ENCODE results near the gene MTRR.
"Not testable (repeated sequence)": the region's sequence is repeated elsewhere in the genome, so short reads cannot be mapped to it uniquely, and the experiment has no call there.

The MTRR gene

DNA sequence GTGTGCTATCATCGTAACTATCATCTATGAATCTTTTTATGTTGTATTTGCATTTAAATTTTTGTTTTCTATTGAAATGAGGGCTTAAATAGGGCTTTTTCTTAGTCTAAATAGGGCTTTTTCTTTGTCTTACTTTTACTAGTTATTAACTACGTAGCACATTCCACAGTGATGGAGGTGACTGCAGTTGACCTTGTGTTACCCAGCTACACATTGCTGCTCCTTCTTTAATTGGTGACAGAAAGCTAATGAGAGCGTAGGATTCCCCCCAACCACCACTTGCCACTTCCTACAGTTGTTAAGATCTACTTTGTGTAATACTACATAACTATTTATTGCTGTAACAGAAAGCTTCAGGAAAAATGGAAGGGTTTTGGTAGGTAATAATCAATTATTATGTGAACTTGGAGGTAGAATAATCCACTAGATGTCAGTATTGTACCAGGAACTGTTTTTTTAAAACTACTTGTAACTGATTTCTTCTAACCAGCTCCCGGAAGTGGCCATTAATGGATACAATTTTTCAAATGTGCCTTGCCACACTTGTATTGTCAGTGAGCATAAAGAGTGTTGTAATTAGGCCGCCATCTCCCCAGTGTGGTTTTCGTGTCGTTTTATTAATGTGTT, 18.0 kb downstream of the MTRR start:
- in situ Hi-C loops (cut with HindIII; ENCODE audit: low sequenced_read_pairs) = no loop called here

DNA sequence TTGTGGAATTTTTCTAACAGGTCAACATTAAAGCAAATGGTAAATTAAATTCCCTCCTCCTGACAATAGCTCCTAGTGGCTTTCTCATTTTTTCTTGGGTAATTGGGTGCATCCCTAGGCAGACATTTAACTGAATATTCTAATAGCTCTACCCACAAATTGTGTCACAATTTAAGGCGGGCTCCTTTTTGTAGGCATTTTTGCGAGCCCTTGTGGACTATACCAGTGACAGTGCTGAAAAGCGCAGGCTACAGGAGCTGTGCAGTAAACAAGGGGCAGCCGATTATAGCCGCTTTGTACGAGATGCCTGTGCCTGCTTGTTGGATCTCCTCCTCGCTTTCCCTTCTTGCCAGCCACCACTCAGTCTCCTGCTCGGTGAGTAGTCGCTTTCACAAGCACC, 20.0 kb downstream of the MTRR start:
- in situ Hi-C loops (cut with HindIII; ENCODE audit: low sequenced_read_pairs) = no loop called here

DNA sequence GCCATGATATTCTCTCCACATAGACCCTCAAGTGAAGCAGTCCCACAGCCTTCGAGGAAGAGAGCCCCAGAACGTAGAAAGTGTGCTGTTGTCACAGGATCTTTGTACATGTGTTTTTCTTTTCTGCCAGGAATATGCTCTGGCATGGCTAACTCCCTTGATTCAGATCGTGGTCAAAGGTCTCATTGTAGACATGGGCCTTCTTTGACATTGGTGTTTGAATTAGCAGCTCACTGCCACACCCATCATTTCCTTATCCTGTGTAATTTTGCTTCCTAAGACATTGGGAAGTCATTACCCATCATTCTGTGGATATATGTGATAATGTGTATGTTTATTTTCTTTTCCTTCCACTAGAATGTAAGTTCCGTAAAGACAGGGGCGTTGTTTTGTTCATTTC, 25.5 kb downstream of the MTRR start:
- in situ Hi-C loops (cut with HindIII; ENCODE audit: low sequenced_read_pairs) = no loop called here

DNA sequence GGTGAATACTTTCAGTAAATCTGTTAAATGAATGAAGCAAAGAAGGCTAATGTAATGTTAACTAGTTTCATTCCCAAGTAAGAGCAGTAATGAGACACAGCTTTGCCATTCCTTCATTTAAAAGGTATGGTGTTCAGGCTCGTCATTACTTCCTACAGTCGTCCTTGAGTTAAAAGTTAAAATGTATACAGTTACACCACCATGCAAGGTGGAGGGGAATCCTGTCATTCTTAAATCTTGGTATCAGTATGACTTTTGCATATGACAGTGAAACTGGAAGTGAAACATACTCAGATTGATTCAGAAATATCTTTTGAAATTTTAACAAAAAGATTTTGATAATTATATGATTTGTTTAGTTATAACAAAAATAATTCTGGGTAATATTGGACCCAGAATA, 25.9 kb downstream of the MTRR start:
- in situ Hi-C loops (cut with HindIII; ENCODE audit: low sequenced_read_pairs) = no loop called here

DNA sequence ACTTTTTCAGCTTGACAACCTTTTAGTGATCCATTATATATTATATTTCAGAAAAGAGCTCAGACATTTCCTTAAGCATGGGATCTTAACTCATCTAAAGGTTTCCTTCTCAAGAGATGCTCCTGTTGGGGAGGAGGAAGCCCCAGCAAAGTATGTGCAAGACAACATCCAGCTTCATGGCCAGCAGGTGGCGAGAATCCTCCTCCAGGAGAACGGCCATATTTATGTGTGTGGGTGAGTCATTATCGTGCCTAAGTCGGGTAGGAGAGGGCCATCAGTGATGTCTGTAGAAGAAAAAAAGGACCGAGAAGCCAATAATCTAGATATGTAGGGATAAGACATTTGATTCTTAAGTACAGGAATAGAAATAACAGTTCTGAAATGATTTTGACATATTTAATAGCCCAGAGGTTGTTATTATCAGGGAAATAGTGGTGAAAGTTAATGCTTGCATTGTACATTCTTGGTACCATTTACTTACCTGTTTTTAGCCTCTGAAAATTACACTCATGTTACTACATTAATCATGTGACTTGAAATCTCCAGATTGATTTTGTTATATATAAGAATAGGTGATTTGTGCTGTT, 28.2 kb downstream of the MTRR start:
- in situ Hi-C loops (cut with HindIII; ENCODE audit: low sequenced_read_pairs) = no loop called here

DNA sequence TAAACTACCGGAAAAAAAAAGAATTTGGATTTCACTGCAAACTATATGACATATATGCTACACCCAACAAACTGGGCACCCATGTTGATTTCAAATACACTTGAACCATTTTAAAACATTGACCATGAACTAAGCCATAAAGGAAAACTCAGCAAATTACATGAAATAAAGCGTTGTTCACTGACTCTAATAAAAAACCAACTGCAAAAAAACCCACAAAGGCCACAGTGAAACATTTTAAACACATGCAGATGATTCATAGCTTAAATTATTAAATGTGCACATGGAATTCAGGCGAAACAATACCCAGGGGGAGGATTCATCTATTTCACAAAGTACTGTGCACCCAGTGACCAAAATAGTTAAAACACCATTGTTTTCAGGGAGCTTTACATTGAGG, 33.3 kb downstream of the MTRR start:
- in situ Hi-C loops (cut with HindIII; ENCODE audit: low sequenced_read_pairs) = no loop called here

DNA sequence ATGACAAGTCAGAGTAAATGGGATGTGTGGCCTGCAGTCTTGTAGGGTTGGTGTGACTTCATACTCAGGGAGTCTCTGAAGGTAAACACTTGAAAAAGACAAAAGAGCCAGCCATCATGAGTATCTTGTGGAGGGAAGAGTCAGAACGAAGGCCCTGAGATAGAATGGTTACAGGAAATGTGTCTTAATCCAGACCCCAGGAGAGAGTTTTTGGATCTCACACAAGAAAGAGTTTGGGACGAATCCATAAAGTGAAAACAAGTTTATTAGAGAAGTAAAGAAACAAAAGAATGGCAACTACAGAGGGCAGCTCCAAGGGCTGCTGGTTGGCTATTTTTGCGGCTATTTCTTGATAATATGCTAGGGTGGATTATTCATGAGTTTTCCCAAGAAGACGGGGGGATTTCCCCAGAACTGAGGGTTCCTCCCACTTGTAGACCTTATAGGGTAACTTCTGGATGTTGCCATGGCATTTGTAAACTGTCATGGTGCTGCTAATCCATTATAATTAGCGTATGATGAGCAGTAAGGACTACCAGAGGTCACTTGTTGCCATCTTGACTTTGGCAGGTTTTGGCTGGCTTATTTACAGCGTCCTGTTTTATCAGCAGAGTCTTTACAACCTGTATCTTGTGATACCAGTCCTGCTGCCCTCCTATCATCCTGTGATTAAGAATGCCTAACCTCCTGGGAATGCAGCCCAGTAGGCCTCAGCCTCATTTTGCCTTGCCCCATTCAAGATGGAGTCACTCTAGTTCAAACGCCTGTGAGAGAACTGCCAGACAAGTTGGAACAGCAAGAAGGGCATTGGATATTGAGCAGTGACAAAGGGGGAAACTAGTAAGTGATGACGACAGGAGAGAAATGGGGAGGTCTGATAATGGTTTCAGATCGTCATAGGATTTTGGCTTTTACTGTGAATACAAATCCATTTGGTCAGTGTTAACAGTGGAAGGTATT, 34.0 kb downstream of the MTRR start:
- in situ Hi-C loops (cut with HindIII; ENCODE audit: low sequenced_read_pairs) = no loop called here

DNA sequence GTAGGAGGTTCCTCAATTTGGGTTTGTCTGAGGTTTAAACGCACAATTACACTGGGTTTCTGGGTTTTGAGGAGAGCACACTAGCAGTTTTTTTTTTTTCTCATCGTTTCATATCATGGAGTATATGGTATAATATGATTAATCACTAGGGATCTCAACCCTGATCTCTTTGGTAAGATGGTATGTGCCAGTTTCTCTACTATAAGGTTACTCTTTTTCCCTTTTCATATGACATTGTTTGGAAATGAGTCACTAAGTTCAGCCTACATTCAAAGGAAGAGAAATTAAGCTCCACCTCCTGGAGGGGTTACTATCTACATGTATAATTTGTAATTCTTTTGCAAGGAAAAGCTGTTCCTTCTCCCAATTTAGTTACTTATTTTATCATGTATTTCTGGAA, 35.2 kb downstream of the MTRR start:
- in situ Hi-C loops (cut with HindIII; ENCODE audit: low sequenced_read_pairs) = no loop called here

DNA sequence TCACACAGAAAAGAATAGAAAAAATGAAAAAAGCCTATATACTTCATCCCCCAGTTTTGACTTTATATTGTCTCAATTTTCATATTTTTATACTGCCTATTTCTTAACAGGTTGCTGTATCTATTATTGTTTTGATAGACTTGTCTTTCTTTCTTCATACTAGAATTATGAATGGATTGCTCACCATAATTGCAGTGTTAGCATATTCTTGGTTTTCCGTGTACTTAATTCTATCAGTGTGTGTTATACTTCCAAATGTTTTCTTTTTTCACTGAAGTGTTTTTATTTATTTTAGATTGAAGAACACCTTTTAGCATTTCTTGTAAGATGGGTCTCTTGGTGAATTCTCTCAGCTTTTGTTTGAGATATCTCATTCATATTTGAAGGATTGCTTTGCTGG, 38.7 kb downstream of the MTRR start:
- in situ Hi-C loops (cut with HindIII; ENCODE audit: low sequenced_read_pairs) = no loop called here

DNA sequence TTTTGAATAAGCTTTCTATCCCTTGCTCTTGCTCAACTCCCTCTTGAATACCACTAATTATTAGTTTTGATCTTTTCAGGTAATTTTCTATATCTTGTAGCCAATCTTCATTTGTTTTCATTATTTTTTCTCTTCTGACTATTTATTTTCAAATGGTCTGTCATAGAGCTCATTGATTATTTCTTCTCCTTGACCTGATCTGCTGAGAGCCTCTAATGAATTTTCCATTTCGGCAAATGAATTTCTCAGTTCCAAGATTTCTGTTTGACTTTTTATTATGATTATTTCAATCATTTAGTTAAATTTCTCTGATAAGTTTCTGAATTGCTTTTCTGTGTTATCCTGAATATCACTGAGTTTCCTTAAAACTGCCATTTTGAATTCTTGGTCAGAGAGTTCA, 39.4 kb downstream of the MTRR start:
- in situ Hi-C loops (cut with HindIII; ENCODE audit: low sequenced_read_pairs) = no loop called here

DNA sequence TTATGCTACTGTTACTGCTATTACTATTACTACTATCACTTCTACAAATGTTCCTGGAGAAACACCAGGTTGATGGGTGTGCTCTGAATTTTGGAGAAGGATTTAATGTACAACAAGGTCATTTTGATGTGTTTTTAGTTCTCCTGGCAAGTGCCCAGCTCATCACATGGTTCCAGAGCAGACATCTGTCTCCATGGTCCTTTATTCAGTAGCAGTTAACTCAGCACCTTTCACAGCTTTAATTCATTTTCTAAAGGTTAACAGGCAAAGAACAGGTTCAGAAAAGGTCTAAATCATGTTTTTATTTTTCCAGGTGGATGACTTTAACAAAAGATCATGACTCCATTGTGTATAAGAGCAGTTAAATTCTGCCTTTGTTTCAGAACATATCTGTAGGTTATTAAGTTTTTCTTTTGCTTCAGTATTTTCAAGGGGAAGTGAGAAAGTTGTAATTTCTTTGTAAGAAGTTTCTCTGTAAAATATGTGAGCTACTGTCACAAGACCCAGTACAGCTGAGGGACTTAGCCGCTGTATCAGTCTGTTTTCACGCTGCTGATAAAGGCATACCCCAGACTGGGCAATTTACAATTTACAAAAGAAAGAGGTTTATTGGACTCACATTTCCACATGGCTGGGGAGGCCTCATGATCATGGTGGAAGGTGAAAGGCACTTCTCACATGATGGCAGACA, 41.9 kb downstream of the MTRR start:
- in situ Hi-C loops (cut with HindIII; ENCODE audit: low sequenced_read_pairs) = no loop called here

DNA sequence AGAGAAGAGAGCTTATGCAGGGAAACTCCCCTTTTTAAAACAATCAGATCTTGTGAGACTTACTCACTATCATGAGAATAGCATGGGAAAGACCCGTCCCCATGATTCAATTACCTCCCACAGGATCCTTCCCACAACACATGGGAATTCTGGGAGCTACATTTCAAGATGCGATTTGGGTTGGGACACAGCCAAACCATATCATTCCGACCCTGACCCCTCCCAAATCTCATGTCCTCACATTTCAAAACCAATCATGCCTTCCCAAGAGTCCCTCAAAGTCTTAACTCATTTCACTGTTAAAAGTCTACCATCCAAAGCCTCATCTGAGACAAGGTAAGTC, 42.5 kb downstream of the MTRR start:
- in situ Hi-C loops (cut with HindIII; ENCODE audit: low sequenced_read_pairs) = not testable (repeated sequence)

DNA sequence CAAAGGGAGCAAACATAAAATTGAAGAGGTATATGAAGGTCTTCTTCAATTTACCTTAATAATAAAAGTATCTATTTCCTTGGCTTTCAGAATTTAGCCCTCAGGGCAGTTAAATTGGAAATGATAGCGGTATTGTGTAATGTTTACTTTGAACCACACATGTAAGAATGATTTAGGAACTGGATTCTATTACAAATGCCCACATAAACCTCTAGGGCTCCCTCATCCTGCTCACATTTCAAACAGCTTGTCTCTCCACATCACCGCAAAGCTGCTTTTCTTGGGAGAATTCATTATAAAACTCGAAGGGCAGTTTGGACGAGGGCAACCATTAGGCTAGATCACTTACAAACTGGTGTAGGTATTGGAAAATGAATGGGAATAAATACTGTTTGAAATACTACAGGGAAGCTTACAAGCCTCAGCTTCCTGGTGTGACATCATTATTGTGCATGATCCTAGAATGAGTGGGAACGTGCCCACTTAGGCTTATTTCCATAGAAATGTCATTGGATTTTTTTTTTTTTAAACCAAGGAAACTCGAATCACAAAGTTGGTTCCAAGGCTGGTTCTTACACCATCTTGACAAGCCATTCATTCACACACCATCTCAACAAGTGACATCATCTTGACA, 47.3 kb downstream of the MTRR start:
- in situ Hi-C loops (cut with HindIII; ENCODE audit: low sequenced_read_pairs) = no loop called here

DNA sequence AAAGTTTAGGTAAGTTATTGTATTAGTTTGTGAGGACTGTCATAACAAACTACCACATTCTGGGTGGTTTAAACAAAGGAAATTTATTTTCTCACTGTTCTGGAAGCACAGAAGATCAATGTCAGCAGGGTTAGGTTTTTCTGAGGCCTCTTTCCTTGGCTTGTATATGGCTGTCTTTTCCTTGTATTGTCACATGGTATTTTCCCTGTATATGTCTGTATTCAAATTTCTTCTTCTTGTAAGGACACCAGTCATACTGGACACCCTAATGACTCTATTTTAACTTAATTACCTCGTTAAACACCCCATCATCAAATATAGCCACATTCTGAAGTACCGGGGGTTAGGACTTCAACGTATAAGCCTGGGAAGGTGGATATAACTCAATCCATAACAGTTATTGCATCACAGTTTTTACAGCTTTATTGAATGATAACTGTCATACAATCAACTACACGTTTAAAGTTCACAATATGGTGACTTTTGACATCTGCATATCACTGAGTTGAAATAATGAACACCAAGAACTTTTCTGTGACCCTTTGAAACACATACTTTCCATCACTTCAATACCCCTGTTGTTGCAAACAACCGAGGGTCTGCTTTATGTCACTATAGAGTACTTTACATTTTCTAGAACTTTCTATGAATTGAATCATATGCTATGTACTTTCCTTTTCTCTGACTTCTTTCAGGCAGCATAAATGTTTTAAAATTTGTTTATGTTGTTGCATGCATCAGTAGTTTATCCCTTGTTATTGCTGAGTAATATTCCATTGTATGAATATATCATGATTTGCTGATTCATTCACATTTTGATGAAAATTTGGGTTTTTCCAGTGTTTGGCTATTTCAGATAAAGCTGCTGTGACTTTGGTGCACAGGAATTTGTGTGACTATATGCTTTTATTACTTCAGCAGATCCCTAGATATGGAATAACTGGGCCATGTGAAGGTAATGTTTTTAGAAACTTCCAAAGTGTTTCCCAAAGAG, 48.5 kb downstream of the MTRR start:
- in situ Hi-C loops (cut with HindIII; ENCODE audit: low sequenced_read_pairs) = no loop called here

DNA sequence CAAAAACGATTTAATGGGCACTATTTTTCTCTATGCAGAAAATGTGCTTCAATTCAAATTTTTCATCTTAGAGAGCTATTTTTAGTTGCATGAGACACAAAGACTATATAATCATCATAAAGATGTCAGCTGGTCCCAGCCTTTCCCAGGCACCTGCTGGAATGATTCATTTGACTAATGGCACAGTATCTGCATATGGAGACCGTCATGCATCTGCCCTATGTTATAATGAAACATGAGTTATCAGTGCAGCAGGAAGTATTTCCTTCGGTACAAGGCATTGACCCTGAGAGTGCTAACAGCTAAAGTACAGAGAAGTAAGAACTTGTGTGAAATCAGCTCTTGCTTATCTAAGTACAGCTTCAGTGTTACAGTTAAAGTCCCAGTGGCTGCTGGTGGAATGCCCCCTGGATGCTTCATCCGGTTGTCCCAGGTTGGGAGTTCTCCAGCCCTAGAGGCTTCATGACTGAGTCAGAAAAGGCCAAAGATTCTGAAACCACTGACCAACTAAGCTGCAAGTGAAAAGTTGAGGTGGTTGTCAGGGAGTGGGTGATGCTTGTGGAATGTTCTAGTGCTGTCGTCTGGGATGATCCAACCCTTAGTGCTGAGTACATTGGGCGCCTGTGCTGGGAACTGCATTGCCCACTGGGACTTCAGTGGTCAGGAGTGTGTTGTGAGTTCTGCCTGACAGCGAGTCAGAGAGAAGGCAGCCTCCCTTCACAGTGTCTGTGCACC, 57.2 kb downstream of the MTRR start:
- in situ Hi-C loops (cut with HindIII; ENCODE audit: low sequenced_read_pairs) = no loop called here

DNA sequence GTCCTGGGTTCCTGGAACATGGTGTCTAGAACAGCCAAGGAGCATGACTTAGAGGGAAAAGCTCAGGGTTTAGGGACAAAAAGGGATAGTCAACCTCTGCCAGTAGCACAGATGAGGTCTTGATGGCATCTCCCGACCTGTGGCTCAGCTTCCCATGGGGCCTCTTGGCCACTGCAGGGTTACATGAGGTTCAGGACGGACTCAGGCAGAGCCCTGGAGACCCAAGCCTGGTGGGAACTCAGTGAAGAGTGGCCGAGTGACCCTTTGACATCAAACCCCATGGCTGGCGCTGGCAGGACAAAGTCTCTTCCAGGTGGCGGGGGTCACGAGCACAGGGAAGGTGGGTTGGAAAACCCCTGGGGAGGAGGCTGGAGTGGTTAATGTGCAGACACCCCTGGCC, 57.8 kb downstream of the MTRR start:
- in situ Hi-C loops (cut with HindIII; ENCODE audit: low sequenced_read_pairs) = no loop called here

DNA sequence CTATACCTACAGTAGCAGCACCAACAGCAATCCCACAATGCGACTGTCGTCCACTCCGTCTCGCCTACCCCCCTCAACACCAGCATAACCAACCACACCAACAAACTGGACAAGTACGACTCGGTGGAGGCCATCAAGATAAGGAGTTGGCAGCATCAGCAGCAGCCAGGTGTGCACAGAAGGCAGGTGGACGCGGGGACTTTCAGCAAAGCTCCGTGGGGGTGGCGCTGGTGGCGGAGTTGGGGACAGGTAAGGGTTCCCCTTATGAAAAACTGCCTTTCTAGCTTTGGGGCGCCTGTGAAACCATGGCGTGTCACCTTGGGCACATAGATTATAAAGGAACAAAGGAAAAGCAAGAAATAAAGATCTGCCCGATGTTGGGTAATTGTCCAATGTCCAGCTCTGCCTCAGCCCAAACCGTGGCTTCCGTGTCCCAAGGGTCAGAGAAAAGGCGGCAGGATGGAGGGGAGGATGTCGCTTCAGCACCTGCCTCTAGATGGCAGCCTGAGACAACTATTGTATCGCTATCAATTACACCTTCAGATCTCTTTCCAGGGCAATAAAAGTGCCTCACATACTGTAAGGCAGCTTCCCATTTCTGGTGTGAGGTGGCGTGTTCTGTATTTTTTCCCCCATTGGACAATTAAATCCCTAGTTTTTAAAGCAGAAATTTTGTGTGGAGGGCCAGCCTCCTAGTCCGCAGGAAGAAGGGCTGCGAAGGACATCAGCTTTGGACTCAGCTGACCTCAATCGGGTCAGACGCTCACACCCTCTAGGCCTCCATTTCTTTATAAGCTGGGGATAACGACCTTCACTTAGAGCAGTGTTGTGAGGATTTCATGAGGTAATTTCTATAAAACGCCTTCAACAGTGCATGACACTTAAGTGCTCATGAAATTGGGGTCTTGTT, 58.8 kb downstream of the MTRR start:
- in situ Hi-C loops (cut with HindIII; ENCODE audit: low sequenced_read_pairs) = no loop called here

DNA sequence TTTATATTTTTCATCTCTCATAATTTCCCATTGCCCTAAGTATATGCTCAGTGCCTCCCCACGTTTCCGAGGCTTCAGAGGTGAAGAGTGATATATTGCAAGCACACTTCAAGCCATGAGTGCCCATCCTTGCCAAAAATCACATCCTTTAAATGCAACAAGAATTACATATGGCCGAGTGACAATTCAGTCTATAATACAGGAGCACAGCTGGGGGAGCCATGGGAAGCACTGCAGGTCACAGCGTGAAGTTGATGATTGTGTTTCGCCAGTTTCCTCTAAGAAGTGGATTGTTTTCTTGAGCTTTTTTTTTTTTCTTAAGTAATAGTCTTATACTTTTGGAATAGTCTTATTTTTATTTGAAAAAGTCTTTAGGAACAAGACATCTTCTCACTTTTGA, 61.1 kb downstream of the MTRR start:
- in situ Hi-C loops (cut with HindIII; ENCODE audit: low sequenced_read_pairs) = no loop called here

Data from endothelial cell of hepatic sinusoid (primary cell).